GM23338 (cell line): ENCODE results near the gene CAMTA1. TPM values are rescaled to one million over a fixed set of nuclear protein-coding genes. Genes with fewer than 3 reads are reported as not detected.
"Not testable (repeated sequence)": the region's sequence is repeated elsewhere in the genome, so short reads cannot be mapped to it uniquely, and the experiment has no call there.

Experiments used
- ATAC-seq: fragments of 200-7000 bp; cut with Tn5 transposase; 3 replicates; pipeline ENCODE4 v1.9.1; 2020
- DNase-seq: peaks from one replicate; pipeline ENCODE4 v3.0.0-alpha.2; 2015; ENCODE audit warnings: low spot score
- H2AFZ ChIP-seq: fragments of 200-600 bp; sonication (generic); 2 replicates; pipeline ENCODE4 v1.8.0; 2016; ENCODE audit warnings: antibody characterized with exemption, mild to moderate bottlenecking, moderate library complexity
- H3F3A ChIP-seq: fragments of 200-600 bp; sonication (generic); replicated peaks from 2 replicates; pipeline ENCODE4 v1.8.0; 2017; ENCODE audit warnings: antibody characterized with exemption, mixed run types, low read depth
- H3K27ac ChIP-seq: fragments of 200-600 bp; sonication (generic); 2 replicates; pipeline ENCODE4 v1.6.1; 2016; ENCODE audit warnings: low read depth
- H3K27me3 ChIP-seq: fragments of 200-600 bp; sonication (generic); 2 replicates; pipeline ENCODE4 v1.8.0; 2016; ENCODE audit warnings: mild to moderate bottlenecking, mixed run types, moderate library complexity; ENCODE audit not compliant: insufficient read depth
- H3K36me3 ChIP-seq: fragments of 200-600 bp; sonication (generic); 2 replicates; pipeline ENCODE4 v1.8.0; 2016; ENCODE audit warnings: mild to moderate bottlenecking; ENCODE audit not compliant: insufficient read depth
- H3K4me1 ChIP-seq: fragments of 200-600 bp; sonication (generic); 2 replicates; pipeline ENCODE4 v1.8.0; 2016; ENCODE audit warnings: mild to moderate bottlenecking, moderate library complexity; ENCODE audit not compliant: insufficient read depth
- H3K4me2 ChIP-seq: fragments of 200-600 bp; sonication (generic); 2 replicates; pipeline ENCODE4 v1.7.1; 2017; ENCODE audit warnings: mixed run types
- H3K4me3 ChIP-seq: fragments of 200-600 bp; sonication (generic); 2 replicates; pipeline ENCODE4 v1.6.1; 2016; ENCODE audit warnings: mixed run types
- H3K79me2 ChIP-seq: fragments of 200-600 bp; sonication (generic); replicated peaks from 2 replicates; pipeline ENCODE4 v1.8.0; 2017; ENCODE audit warnings: mild to moderate bottlenecking; ENCODE audit not compliant: insufficient read depth
- H3K9me2 ChIP-seq: fragments of 200-600 bp; sonication (generic); 2 replicates; pipeline ENCODE4 v1.8.0; 2017; ENCODE audit not compliant: insufficient read depth
- H4K20me1 ChIP-seq: fragments of 200-600 bp; sonication (generic); replicated peaks from 2 replicates; pipeline ENCODE4 v1.8.0; 2017; ENCODE audit warnings: mild to moderate bottlenecking; ENCODE audit not compliant: insufficient read depth
- H3K27ac Mint-ChIP-seq: 2 replicates; pipeline ENCODE4 v1.8.0; 2020; ENCODE audit warnings: inconsistent platforms, mild to moderate bottlenecking, moderate library complexity, mixed read lengths
- H3K27me3 Mint-ChIP-seq: 3 replicates; pipeline ENCODE4 v1.8.0; 2022; ENCODE audit warnings: low read depth, mild to moderate bottlenecking, moderate library complexity, mixed read lengths, inconsistent platforms; ENCODE audit not compliant: insufficient read depth, poor library complexity
- H3K36me3 Mint-ChIP-seq: 3 replicates; pipeline ENCODE4 v1.8.0; 2021; ENCODE audit warnings: low read depth, mild to moderate bottlenecking, inconsistent platforms, moderate library complexity, mixed read lengths
- H3K4me1 Mint-ChIP-seq: 3 replicates; pipeline ENCODE4 v1.8.0; 2020; ENCODE audit warnings: mild to moderate bottlenecking, inconsistent platforms, mixed read lengths
- H3K4me3 Mint-ChIP-seq: 3 replicates; pipeline ENCODE4 v1.8.0; 2021; ENCODE audit warnings: moderate library complexity, mild to moderate bottlenecking, inconsistent platforms, mixed read lengths
- H3K9me3 Mint-ChIP-seq: 3 replicates; pipeline ENCODE4 v1.8.0; 2020; ENCODE audit warnings: moderate library complexity, mild to moderate bottlenecking, inconsistent platforms, mixed read lengths
- ETS1 ChIP-seq: IDR thresholded peaks from 2 replicates; pipeline ENCODE4 v1.6.1; 2016; ENCODE audit warnings: antibody characterized with exemption
- STAT1 ChIP-seq: IDR thresholded peaks from one replicate; pipeline ENCODE4 v1.6.1; 2016; ENCODE audit warnings: antibody characterized with exemption; ENCODE audit not compliant: unreplicated experiment
- ZNF331 ChIP-seq: fragments of 250-450 bp; sonication (Bioruptor Pico); IDR thresholded peaks from 2 replicates; pipeline ENCODE4 v1.5.0; 2020; ENCODE audit warnings: low read depth, mild to moderate bottlenecking, moderate library complexity
- ZNF462 ChIP-seq: fragments of 250-450 bp; sonication (Bioruptor Pico); IDR thresholded peaks from 2 replicates; pipeline ENCODE4 v1.5.0; 2020; ENCODE audit warnings: mild to moderate bottlenecking, moderate library complexity
- polyA plus RNA-seq: library from polyadenylated mRNA; unstranded; fragments of >200 nt; fragmentation: Nextera tagmentation; extraction: Ambion mirVana; gene quantifications from 2 replicates; pipeline ENCODE4 v1.2.1, GENCODE V29; 2016
- total RNA-seq: library from RNA; depleted of rRNA; stranded (reverse); fragments of >200 nt; shearing (Covaris generic); gene quantifications from 2 replicates; pipeline ENCODE4 v1.2.3, GENCODE V29; 2014
- TF ChIP-seq, protein P1 (sequence below): IDR thresholded peaks from one replicate; pipeline ENCODE4 v1.6.1; 2018; ENCODE audit warnings: antibody characterized with exemption; ENCODE audit not compliant: unreplicated experiment

The CAMTA1 gene
- total and polyA plus RNA-seq, 2 experiments from 2014 or later = 115 to 519 TPM

DNA sequence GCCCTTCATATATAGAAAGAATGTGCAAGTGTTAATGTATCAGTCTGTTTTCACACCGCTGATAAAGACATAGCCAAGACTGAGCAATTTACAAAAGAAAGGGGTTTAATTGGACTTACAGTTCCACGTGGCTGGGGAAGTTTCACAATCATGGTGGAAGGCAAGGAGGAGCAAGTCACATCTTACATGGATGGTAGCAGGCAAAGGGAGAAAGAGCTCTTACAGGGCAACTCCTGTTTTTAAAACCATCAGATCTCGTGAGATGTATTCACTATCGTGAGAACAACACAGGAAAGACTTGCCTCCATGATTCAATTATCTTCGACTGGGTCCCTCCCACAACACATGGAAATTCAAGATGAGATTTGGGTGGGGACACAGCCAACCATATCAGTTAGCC, 907.8 kb downstream of the CAMTA1 start:
- H3K36me3 ChIP-seq, ATAC-seq, H3K4me2 ChIP-seq, H3K27me3 Mint-ChIP-seq, H3K4me1 Mint-ChIP-seq, H3F3A ChIP-seq, H4K20me1 ChIP-seq, H3K4me3 Mint-ChIP-seq, H3K27ac Mint-ChIP-seq, H2AFZ ChIP-seq, H3K79me2 ChIP-seq, H3K4me1 ChIP-seq, H3K27me3 ChIP-seq, H3K4me3 ChIP-seq, H3K9me2 ChIP-seq, DNase-seq, H3K27ac ChIP-seq: not testable (repeated sequence)
- Mint-ChIP-seq H3K9me3 (peaks cover 32% of the 10 kb centered on the region), H3K36me3 (peaks cover 29% of the 10 kb centered on the region)

DNA sequence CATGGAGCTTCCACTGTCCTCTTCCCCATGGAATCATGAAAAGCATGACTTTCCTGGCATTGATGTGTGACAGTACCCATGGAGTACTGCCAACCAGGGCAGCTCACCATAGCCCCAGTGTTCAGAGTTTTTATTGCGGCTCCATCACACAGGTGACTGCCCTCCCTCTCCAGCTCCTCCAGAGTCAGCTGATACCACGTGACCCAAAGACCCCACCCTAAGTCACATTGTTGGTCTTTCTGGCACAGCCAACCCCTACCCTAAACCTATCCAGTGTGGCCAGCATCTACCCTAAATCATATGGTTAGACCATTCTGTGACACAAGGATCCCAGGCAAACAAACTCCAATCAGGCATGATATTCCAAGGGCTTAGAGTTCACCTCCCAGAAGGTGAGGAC, 908.4 kb downstream of the CAMTA1 start:
- no peaks in the 10 kb centered on the region for H3F3A ChIP-seq
- no peak overlapping the region for H3K27ac ChIP-seq
- no peaks in the 10 kb centered on the region for H3K36me3 ChIP-seq
- H4K20me1 ChIP-seq = no peaks in the 10 kb centered on the region
- H3K9me3 Mint-ChIP-seq = peaks cover 32% of the 10 kb centered on the region
- H3K4me3 Mint-ChIP-seq = no peak overlapping the region
- no peaks in the 10 kb centered on the region for H3K9me2 ChIP-seq
- H3K4me1 ChIP-seq = no peaks in the 10 kb centered on the region
- H3K79me2 ChIP-seq = no peaks in the 10 kb centered on the region
- H3K4me3 ChIP-seq = no peak overlapping the region
- H3K4me2 ChIP-seq = no peak overlapping the region
- H3K36me3 Mint-ChIP-seq = peaks cover 29% of the 10 kb centered on the region
- no peak overlapping the region for H2AFZ ChIP-seq
- H3K27ac Mint-ChIP-seq = no peak overlapping the region
- TF ChIP-seq ETS1 (no peak), STAT1 (no peak), ZNF462 (CRISPR knock-in tag) (no peak), ZNF331 (CRISPR knock-in tag) (no peak)
- TF ChIP-seq, protein P1, sequence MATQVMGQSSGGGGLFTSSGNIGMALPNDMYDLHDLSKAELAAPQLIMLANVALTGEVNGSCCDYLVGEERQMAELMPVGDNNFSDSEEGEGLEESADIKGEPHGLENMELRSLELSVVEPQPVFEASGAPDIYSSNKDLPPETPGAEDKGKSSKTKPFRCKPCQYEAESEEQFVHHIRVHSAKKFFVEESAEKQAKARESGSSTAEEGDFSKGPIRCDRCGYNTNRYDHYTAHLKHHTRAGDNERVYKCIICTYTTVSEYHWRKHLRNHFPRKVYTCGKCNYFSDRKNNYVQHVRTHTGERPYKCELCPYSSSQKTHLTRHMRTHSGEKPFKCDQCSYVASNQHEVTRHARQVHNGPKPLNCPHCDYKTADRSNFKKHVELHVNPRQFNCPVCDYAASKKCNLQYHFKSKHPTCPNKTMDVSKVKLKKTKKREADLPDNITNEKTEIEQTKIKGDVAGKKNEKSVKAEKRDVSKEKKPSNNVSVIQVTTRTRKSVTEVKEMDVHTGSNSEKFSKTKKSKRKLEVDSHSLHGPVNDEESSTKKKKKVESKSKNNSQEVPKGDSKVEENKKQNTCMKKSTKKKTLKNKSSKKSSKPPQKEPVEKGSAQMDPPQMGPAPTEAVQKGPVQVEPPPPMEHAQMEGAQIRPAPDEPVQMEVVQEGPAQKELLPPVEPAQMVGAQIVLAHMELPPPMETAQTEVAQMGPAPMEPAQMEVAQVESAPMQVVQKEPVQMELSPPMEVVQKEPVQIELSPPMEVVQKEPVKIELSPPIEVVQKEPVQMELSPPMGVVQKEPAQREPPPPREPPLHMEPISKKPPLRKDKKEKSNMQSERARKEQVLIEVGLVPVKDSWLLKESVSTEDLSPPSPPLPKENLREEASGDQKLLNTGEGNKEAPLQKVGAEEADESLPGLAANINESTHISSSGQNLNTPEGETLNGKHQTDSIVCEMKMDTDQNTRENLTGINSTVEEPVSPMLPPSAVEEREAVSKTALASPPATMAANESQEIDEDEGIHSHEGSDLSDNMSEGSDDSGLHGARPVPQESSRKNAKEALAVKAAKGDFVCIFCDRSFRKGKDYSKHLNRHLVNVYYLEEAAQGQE = no peak
- no peaks in the 10 kb centered on the region for H3K4me1 Mint-ChIP-seq
- no peak for ATAC-seq
- H3K27me3 ChIP-seq = no peaks in the 10 kb centered on the region
- peaks cover 9% of the 10 kb centered on the region for H3K27me3 Mint-ChIP-seq
- DNase-seq = no peak
